Breast epithelium (tissue), 3 donors: ENCODE data around the gene ZBTB44.

ENCODE experiments used
- CTCF ChIP-seq, 3 donors: fragments of 450-650 bp; IDR thresholded peaks; one replicate each; pipeline ENCODE4 v1.5.1; 2016 to 2017; ENCODE audit warnings: antibody characterized with exemption in 3 of 3, mild to moderate bottlenecking in 3 of 3, moderate library complexity in 3 of 3
- POLR2A ChIP-seq: fragments of 450-650 bp; IDR thresholded peaks from one replicate; pipeline ENCODE4 v1.6.1; 2016; ENCODE audit warnings: antibody characterized with exemption, mild to moderate bottlenecking, moderate library complexity

- TF ChIP-seq CTCF (IDR thresholded peaks at IDR 0.05) (no peak), POLR2A (no peak)
Measured at GRCh38 chr11:130241713-130242112, 73.0 kb downstream of the ZBTB44 start.
